K562 (cell line): Measurements from ENCODE around the gene LLCFC1. TPM values are rescaled to one million over a fixed set of nuclear protein-coding genes. Genes with fewer than 3 reads are reported as not detected.

Experiments
- ATAC-seq: fragments of 200-7000 bp; cut with Tn5 transposase; 3 replicates; pipeline ENCODE4 v1.9.1; 2020; ENCODE audit warnings: moderate library complexity
- BruUV-seq: library from RNA; stranded (reverse); fragments of 400-500 nt; replicated peaks from 2 replicates; lab custom pipeline; 2021; lab: Mats Ljungman, UMichigan
- CTCF ChIA-PET: fragments of 300-600 bp; formaldehyde crosslinking; extraction: SDS; loops from one replicate; lab custom pipeline; 2021; ENCODE audit warnings: low intra/inter-chr PET ratio; lab: Yijun Ruan, JAX
- POLR2A ChIA-PET: fragments of 300-600, 350-650 bp; sonication (Branson Sonifier 250); formaldehyde crosslinking; extraction: SDS; loops from one replicate; lab custom pipeline; 2021; ENCODE audit warnings: antibody characterized with exemption, inconsistent platforms; lab: Yijun Ruan, JAX
- DNase-seq, 4 experiments: peaks; one replicate each; pipeline versions ENCODE4 v3.0.0 to v3.0.0-alpha.2; 2011 to 2018; ENCODE audit warnings: low spot score in 3 of 4, mixed read lengths in 3 of 4; ENCODE audit errors: extremely low read depth in 1 of 4
- FAIRE-seq: peaks from 2 replicates; lab custom pipeline; 2011; peaks lifted over from hg19 to GRCh38; lab: Jason Lieb, UNC
- H2AFZ ChIP-seq: 2 replicates; pipeline ENCODE4 v1.6.0; 2011; ENCODE audit warnings: low read depth, low read length, control low read depth, inconsistent platforms
- H3K27ac ChIP-seq: fragments of 200-600 bp; 3 replicates; pipeline ENCODE4 v1.8.0; 2011; ENCODE audit warnings: low read depth, mild to moderate bottlenecking, control low read depth, inconsistent platforms, low read length, moderate library complexity, mixed read lengths; ENCODE audit errors: extremely low read depth
- H3K27me3 ChIP-seq, 2 experiments: fragments of 300-600 bp in 1 of 2; 2 replicates in 1 of 2; 3 replicates in 1 of 2; pipeline versions ENCODE4 v1.6.0 to v1.8.0; 2011; ENCODE audit warnings: inconsistent platforms in 2 of 2, low read length in 2 of 2, mild to moderate bottlenecking in 1 of 2, mixed read lengths in 1 of 2, moderate library complexity in 1 of 2; ENCODE audit not compliant: control insufficient read depth in 2 of 2, insufficient read depth in 2 of 2
- H3K36me3 ChIP-seq: fragments of 300-600 bp; 3 replicates; pipeline ENCODE4 v1.8.0; 2011; ENCODE audit warnings: mild to moderate bottlenecking, low read length, inconsistent platforms; ENCODE audit not compliant: control insufficient read depth, insufficient read depth
- H3K4me1 ChIP-seq, 2 experiments: fragments of 200-600 bp in 1 of 2; replicated peaks in 1 of 2; 2 replicates in 1 of 2; 3 replicates in 1 of 2; pipeline versions ENCODE4 v1.5.1 to v1.8.0; 2011; ENCODE audit warnings: inconsistent platforms in 2 of 2, low read length in 2 of 2, mild to moderate bottlenecking in 1 of 2, mixed read lengths in 1 of 2, moderate library complexity in 1 of 2; ENCODE audit not compliant: control insufficient read depth in 2 of 2, insufficient read depth in 2 of 2
- H3K4me2 ChIP-seq: 2 replicates; pipeline ENCODE4 v1.6.1; 2011; ENCODE audit warnings: low read length, control low read depth, inconsistent platforms, mixed read lengths; ENCODE audit not compliant: insufficient read depth
- H3K4me3 ChIP-seq: fragments of 200-600 bp; sonication (generic), shearing (Covaris generic); 2 replicates; pipeline ENCODE4 v1.5.1; 2016; ENCODE audit warnings: control low read depth, inconsistent platforms
- H3K79me2 ChIP-seq: fragments of 200-600 bp; 3 replicates; pipeline ENCODE4 v1.8.0; 2011; ENCODE audit warnings: low read length, inconsistent platforms; ENCODE audit not compliant: control insufficient read depth, insufficient read depth
- H3K9ac ChIP-seq, 2 experiments: 2 replicates each; pipeline versions ENCODE4 v1.6.0 to v1.6.1; 2011; ENCODE audit warnings: low read depth in 2 of 2, low read length in 2 of 2, control low read depth in 1 of 2, inconsistent platforms in 1 of 2, mild to moderate bottlenecking in 1 of 2, mixed read lengths in 1 of 2; ENCODE audit not compliant: insufficient read depth in 1 of 2
- H3K9me1 ChIP-seq: one replicate; pipeline ENCODE4 v1.6.0; 2011; ENCODE audit warnings: inconsistent platforms, mild to moderate bottlenecking, low read length, moderate library complexity; ENCODE audit not compliant: control insufficient read depth, insufficient read depth
- H3K9me3 ChIP-seq: replicated peaks from 2 replicates; pipeline ENCODE4 v1.5.1; 2011; ENCODE audit warnings: low read depth, low read length, inconsistent platforms; ENCODE audit not compliant: control insufficient read depth, insufficient read depth
- H4K20me1 ChIP-seq: replicated peaks from 2 replicates; pipeline ENCODE4 v1.6.1; 2011; ENCODE audit warnings: low read length, inconsistent platforms, mixed read lengths; ENCODE audit not compliant: control insufficient read depth, insufficient read depth
- CREBBP ChIP-seq: IDR thresholded peaks from one replicate; pipeline ENCODE4 v1.6.1; 2012; ENCODE audit warnings: low read depth, mild to moderate bottlenecking, control low read depth, inconsistent platforms, low read length
- FOXJ2 ChIP-seq: fragments of 200-800 bp; sonication (Bioruptor generic); IDR thresholded peaks from 2 replicates; pipeline ENCODE4 v1.6.1; 2016; ENCODE audit warnings: missing genetic modification characterization, missing compliant biosample characterization
- STAT5A ChIP-seq: IDR thresholded peaks from 2 replicates; pipeline ENCODE4 v1.6.1; 2012; ENCODE audit warnings: low read length, inconsistent platforms, borderline replicate concordance
- STAT5B ChIP-seq: fragments of 250-450 bp; sonication (Bioruptor Pico); IDR thresholded peaks from 2 replicates; pipeline ENCODE4 v1.8.0; 2021; ENCODE audit warnings: mild to moderate bottlenecking, inconsistent platforms
- ZNF134 ChIP-seq: fragments of 250-450 bp; sonication (Bioruptor Pico); conservative IDR thresholded peaks from 2 replicates; pipeline ENCODE4 v1.4.0; 2020
- WGBS: fragments of 100-300 bp; shearing (Covaris generic); methylation state at CpG from one replicate; pipeline ENCODE4 v1.1.6; 2016; ENCODE audit warnings: low coverage, mixed read lengths; ENCODE audit not compliant: insufficient coverage; ENCODE audit errors: missing lambda C conversion rate; 5-methylcytosine and 5-hydroxymethylcytosine counted together
- in situ Hi-C: fragments of 300-500 bp; cut with MboI; formaldehyde crosslinking; loops from 4 replicates; pipeline ENCODE4 v1.15.0; 2018; ENCODE audit warnings: inconsistent platforms, mixed read lengths
- intact Hi-C: fragments of 100-400 bp; cut with micrococcal nuclease; formaldehyde crosslinking; loops from 2 replicates; pipeline ENCODE4 v1.14.2; 2022
- polyA plus RNA-seq, 8 experiments: library from polyadenylated mRNA; depleted of rRNA in 4 of 8; stranded (reverse) in 5 of 8; unstranded in 3 of 8; fragments of >200 nt; fragmentation: Nextera tagmentation in 2 of 8; fragmentation: Illumina TruSeq in 1 of 8; extraction: Ambion mirVana in 2 of 8; extraction: Trizol in 1 of 8; gene quantifications; 2 replicates each; pipeline versions ENCODE4 v1.2.1 to v1.2.3, GENCODE V29; 2011 to 2014; ENCODE audit warnings: inconsistent platforms in 1 of 8, missing spikeins in 1 of 8
- total RNA-seq, 7 experiments: library from RNA; depleted of rRNA in 6 of 7; stranded (reverse); fragments of >200 nt in 6 of 7; fragmentation: Illumina TruSeq in 2 of 7; extraction: Trizol in 2 of 7; gene quantifications; 2 replicates each; pipeline versions ENCODE4 v1.2.1 to v1.2.3, GENCODE V29; 2011 to 2021; ENCODE audit warnings: low replicate concordance in 1 of 7
- TF ChIP-seq, protein P1 (sequence below): sonication (generic); formaldehyde crosslinking; IDR thresholded peaks from 2 replicates; pipeline ENCODE4 v1.8.0; 2022; ENCODE audit warnings: mild to moderate bottlenecking, missing genetic modification reagents
- TF ChIP-seq, protein P2 (sequence below): fragments of 150-350 bp; conservative IDR thresholded peaks from 2 replicates; pipeline ENCODE4 v1.6.1; 2014; ENCODE audit warnings: low read length
- TF ChIP-seq, protein P3 (sequence below): fragments of 250-450 bp; sonication (Bioruptor Pico); IDR thresholded peaks from 2 replicates; pipeline ENCODE4 v1.5.0; 2022; ENCODE audit warnings: mild to moderate bottlenecking

The LLCFC1 gene
- total and polyA plus RNA-seq, 9 of the 15 experiments (the other 6 are each of a cell fraction or from before 2014, with no cell fraction given), result not detected

DNA sequence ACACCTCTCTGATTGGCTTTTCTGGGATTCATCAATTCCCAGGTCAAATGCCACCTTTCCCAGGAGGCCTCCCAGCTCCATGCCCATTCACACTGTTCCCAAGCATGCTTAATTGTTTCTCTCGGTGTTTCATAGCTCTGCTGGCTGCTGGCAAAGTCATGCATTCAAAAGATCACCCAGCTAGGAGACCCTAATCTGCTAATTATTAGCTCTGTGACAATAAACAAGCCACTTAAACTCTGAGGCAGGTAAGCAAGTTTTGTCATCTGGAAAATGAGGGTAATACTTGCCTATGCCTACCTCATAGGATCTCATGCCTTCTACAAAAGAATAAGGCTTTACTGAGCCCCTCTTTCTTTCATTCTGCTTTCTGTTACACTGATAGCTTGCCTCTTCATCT, 23.7 kb downstream of the LLCFC1 start:
- ATAC-seq, result no peak
- peaks cover 9% of the 10 kb centered on the region for H4K20me1 ChIP-seq
- TF ChIP-seq STAT5B (CRISPR knock-in tag) (no peak), FOXJ2 (tag) (no peak), STAT5A (no peak), ZNF134 (CRISPR knock-in tag) (no peak), CREBBP (no peak)
- TF ChIP-seq, protein P1, sequence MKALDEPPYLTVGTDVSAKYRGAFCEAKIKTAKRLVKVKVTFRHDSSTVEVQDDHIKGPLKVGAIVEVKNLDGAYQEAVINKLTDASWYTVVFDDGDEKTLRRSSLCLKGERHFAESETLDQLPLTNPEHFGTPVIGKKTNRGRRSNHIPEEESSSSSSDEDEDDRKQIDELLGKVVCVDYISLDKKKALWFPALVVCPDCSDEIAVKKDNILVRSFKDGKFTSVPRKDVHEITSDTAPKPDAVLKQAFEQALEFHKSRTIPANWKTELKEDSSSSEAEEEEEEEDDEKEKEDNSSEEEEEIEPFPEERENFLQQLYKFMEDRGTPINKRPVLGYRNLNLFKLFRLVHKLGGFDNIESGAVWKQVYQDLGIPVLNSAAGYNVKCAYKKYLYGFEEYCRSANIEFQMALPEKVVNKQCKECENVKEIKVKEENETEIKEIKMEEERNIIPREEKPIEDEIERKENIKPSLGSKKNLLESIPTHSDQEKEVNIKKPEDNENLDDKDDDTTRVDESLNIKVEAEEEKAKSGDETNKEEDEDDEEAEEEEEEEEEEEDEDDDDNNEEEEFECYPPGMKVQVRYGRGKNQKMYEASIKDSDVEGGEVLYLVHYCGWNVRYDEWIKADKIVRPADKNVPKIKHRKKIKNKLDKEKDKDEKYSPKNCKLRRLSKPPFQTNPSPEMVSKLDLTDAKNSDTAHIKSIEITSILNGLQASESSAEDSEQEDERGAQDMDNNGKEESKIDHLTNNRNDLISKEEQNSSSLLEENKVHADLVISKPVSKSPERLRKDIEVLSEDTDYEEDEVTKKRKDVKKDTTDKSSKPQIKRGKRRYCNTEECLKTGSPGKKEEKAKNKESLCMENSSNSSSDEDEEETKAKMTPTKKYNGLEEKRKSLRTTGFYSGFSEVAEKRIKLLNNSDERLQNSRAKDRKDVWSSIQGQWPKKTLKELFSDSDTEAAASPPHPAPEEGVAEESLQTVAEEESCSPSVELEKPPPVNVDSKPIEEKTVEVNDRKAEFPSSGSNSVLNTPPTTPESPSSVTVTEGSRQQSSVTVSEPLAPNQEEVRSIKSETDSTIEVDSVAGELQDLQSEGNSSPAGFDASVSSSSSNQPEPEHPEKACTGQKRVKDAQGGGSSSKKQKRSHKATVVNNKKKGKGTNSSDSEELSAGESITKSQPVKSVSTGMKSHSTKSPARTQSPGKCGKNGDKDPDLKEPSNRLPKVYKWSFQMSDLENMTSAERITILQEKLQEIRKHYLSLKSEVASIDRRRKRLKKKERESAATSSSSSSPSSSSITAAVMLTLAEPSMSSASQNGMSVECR (CRISPR knock-in tag), result no peak
- TF ChIP-seq, protein P2, sequence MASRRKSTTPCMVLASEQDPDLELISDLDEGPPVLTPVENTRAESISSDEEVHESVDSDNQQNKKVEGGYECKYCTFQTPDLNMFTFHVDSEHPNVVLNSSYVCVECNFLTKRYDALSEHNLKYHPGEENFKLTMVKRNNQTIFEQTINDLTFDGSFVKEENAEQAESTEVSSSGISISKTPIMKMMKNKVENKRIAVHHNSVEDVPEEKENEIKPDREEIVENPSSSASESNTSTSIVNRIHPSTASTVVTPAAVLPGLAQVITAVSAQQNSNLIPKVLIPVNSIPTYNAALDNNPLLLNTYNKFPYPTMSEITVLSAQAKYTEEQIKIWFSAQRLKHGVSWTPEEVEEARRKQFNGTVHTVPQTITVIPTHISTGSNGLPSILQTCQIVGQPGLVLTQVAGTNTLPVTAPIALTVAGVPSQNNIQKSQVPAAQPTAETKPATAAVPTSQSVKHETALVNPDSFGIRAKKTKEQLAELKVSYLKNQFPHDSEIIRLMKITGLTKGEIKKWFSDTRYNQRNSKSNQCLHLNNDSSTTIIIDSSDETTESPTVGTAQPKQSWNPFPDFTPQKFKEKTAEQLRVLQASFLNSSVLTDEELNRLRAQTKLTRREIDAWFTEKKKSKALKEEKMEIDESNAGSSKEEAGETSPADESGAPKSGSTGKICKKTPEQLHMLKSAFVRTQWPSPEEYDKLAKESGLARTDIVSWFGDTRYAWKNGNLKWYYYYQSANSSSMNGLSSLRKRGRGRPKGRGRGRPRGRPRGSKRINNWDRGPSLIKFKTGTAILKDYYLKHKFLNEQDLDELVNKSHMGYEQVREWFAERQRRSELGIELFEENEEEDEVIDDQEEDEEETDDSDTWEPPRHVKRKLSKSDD, result no peak
- TF ChIP-seq, protein P3, sequence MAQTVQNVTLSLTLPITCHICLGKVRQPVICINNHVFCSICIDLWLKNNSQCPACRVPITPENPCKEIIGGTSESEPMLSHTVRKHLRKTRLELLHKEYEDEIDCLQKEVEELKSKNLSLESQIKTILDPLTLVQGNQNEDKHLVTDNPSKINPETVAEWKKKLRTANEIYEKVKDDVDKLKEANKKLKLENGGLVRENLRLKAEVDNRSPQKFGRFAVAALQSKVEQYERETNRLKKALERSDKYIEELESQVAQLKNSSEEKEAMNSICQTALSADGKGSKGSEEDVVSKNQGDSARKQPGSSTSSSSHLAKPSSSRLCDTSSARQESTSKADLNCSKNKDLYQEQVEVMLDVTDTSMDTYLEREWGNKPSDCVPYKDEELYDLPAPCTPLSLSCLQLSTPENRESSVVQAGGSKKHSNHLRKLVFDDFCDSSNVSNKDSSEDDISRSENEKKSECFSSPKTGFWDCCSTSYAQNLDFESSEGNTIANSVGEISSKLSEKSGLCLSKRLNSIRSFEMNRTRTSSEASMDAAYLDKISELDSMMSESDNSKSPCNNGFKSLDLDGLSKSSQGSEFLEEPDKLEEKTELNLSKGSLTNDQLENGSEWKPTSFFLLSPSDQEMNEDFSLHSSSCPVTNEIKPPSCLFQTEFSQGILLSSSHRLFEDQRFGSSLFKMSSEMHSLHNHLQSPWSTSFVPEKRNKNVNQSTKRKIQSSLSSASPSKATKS (CRISPR knock-in tag), result no peak
- H3K9me1 ChIP-seq, result no peaks in the 10 kb centered on the region
- H3K9ac ChIP-seq, result peak overlapping the region in 1 of 2 experiments; percentile 73; a peak in 1 of 4 replicates
- no peaks in the 10 kb centered on the region for H3K27me3 ChIP-seq
- no peak for FAIRE-seq
- peaks cover 25% of the 10 kb centered on the region for H3K79me2 ChIP-seq
- peaks cover 24% of the 10 kb centered on the region for H3K36me3 ChIP-seq
- in situ Hi-C loops (no loop called here), intact Hi-C loops (loop anchor here (2.0 kb wide), 1 partner anchor 40 kb away; no protein-coding TSS in a partner anchor)
- POLR2A ChIA-PET, result interaction anchor here (3.1 kb wide), 1 partner anchor 16 kb away, joined by 13 read pairs; no protein-coding TSS in a partner anchor
- CTCF ChIA-PET, result no interaction called here
- peaks cover 28 to 62% of the 10 kb centered on the region in 2 experiments for H3K4me1 ChIP-seq
- WGBS, result 0% methylated on average over 1 of the region's 1 CpG
- H3K4me3 ChIP-seq, result no peak overlapping the region
- H2AFZ ChIP-seq, result peak overlapping the region; percentile 57
- H3K9me3 ChIP-seq, result no peaks in the 10 kb centered on the region
- peak overlapping the region; percentile 74; the same call in 2 of the 3 replicates for H3K27ac ChIP-seq
- H3K4me2 ChIP-seq, result no peak overlapping the region; the same call in 1 of the 2 replicates
- BruUV-seq, result no TSS peak
- no peak for DNase-seq
